Fibroblast of skin of abdomen (primary cell): ENCODE data around the gene TLE1.

Experiments used
- DNase-seq: peaks from one replicate; pipeline ENCODE4 v3.0.0-alpha.2; 2013

Gene TLE1

DNA sequence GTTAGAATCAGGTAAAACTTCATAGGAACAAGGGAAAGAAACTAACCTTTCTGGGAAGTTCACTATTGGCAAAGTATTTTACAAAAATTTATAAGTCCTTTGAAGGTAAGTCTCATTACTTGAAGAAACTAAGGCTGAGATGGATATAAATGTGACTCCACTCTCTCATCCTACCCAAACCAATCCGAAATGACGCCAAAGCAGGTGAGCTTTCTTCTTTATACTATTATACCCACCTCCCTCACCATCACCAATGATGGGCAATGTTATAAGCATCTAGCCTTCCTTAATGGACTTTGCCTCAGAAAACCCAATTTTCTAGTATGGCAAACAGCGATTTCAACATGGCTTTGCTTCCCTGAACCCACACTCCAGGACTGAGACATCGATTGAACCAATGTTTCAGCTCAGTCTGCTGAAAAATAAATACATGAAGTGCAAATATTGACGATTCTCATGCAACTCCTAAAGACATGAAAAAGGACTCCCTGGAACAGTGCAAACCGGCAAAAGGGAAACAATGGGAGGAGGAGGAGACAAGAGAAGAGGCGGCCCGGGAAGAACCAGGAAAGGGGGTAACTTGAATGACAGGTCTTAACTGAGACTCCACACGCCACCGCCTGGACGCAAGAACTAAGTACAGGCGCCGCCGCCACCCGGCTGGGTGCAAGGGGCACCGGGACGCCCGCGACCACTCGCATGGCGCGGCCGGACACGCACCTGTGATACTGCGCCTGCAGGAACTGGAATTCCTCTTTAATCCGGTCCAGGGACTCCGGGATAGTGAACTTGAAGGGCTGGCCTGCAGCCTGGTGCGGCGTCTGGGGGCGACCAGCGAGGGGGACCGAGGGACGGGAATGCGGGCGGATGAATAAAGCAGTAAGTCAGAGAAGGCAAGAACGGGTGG is 2.5 kb downstream of the TLE1 start:
- peak; percentile 79 for DNase-seq

DNA sequence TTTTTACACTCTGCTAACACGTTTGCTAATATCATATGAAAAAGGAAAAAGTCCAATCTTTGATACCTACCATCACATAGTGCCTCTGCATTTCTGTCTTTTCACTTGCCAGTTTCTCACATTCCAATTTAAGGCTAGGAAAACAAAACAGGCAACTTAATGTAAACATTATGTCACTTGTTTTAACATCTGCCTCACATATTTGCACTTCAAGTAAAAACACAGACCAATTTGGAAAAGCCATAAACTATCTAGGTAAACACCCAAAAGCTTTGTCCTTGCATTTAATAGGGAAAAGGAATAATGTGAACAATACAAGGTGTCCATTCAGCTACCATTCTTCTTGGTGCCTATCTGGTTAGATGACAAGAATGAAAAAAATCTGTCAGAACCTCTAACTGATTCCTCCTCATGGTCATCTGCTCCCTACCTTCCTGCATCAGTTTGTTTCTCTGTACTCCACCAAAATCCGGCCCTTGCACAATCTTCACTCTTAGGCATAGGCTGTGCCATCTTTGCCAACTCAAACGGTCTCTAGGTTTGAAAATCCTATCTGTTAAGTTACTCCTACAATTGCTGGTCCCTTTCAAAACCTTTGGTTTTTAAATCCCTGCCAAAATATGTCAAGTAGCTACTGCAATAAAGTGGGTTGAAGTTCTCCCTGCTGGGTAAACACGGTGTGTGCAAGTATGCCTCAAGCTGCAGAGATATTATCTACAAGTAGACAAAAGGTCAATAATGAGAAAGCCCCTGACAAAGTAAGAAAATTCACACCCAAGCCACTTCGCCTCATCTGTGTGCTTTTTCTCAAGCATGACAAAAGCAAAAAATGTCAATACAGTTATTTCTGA is 3.4 kb downstream of the TLE1 start:
- peak; percentile 32 for DNase-seq

DNA sequence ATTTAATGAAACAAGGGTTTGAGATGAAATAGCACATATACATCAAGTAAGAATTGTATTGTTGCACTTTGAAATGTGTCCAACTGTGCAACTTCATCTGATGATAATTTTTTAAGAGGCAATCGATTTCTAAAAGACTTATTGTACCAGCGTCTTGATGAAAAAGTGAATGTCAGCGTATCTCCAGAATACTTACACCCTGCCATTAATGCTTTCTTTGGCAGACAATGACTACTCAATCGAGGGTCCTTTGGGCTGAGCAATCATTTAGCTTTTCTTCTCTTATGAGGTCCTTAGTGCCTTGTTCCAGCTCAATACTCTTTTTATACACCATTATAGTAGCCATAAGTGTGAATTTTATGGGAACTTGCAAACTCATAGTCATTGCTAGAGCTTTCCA is 4.7 kb downstream of the TLE1 start:
- DNase-seq: no peak

DNA sequence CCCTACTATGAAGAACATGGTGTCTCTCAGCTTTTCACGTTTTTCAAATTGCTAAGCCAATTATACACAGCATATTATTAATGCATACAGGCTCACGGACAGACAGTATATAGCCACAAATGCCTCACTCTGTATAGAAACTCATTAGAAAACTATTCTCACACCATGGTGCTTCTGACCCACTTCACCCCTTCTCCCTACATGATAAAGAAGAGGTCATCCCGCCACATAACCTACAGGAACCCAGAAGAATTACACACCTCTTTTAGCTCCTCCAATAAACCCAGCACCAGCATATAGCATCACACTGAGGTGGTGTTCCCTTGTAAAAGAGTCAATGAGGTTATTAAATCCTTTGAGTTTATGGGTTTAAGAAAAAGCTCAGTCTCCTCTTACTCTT is 5.6 kb downstream of the TLE1 start:
- DNase-seq: no peak

DNA sequence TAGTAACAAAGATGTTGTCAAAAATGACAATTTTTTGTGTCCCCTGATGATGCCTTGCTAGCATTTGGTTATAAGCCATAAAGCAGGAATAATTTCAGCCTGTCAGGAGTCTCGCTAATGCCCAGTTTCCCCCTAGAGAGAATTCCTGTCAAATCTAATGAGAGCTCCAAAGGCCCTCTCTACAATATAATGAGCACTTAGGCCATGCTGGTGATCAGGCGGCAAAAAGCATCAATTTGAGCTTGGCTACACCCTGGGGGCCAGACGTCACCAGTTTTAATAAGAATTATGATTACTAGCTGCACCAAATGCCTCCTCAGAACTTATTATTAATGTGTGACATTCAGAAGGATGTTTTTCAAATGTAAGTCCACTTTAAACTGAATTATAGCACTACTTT is 6.1 kb downstream of the TLE1 start:
- DNase-seq: no peak

DNA sequence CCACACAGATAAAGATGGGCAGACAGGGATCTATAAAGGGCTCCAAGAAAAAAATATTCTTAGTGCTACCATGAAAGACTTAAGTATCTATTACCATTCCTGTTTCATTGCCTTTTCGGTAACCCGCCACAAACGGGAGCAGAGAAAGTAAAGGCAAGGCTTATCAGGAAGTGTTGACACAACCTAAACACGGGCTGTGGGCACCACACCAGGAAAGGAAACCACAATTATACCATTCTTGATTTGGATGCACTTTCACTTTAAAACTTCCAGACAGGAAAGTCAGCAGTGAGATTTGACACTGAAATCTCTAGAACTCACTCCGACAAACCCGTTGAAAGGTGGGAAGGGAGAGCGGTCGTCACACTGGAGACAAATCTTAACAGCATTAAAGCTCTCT is 6.5 kb downstream of the TLE1 start:
- no peak for DNase-seq

DNA sequence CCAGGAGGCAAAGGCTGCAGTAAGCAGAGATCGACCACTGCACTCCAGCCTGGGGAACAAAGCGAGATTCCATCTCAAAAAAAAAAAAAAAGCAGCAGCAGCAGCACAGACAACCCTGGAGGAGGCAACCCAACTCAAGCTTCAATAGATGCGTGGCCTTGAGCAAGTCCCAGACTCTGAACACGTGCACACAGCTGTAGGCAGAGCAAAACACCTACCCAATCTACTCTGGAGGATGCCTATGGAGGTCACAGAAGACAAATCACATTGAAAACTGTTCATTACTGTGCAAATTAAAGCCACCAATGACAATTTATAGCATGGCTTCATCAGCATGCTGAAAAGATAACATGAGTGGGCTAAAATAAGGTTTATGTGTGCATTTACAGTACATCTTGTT is 7.2 kb downstream of the TLE1 start:
- DNase-seq: no peak

DNA sequence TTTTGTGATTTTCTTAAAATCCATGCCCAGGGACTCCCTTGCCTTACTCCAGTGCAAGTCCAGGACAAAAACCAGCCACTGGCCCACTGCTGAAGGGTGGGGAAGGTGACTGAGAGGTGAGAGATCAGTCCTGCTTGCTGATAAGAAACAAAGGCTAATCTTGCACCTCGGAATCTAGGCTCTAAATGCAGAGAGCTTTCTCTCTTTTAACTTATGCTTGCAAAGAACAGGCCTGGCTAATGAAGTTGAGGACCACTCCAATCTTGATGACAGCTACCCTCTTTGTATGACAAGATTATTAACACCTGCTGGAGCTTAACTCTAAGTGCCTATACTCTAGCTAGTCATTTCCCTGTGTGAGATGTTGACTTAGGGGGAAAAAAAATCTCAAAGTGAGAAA is 8.8 kb downstream of the TLE1 start:
- DNase-seq: no peak

DNA sequence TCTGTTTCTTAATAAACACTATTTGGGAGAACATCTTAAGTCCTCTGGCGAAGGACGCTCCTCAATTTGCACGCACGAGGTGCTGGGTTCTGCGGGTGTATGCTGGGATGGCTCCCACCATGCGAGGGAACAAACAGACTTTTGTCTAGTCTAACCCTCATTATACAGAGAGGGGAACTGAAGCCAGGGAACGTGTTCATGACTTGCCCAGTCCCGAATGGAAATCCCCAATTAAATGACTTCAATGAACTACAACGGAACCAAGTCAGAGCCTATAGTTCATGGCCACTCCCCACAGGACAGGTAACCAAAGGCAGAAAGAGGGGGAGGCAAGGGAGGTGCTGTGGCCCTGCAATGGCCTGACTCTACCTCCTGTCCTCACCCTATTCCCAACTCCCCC is 9.3 kb downstream of the TLE1 start:
- no peak for DNase-seq

DNA sequence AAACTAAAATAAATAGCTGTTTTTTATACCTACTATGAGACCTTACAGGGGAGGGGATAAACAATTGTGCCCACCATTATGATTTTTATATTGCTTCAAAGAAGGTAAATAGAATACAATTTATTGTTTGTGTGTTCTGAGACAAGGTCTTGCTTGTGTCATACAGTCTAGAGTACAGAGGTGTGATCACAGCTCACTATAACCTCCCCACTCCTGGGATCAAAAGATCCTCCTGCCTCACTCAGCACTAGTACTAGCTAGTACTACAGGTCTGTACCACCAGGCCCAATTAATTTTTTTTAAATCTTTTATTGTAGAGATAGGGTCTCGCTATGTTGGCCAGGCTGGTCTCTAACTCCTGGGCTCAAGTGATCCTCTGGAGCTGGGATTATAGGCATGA is 11.3 kb downstream of the TLE1 start:
- DNase-seq: no peak

DNA sequence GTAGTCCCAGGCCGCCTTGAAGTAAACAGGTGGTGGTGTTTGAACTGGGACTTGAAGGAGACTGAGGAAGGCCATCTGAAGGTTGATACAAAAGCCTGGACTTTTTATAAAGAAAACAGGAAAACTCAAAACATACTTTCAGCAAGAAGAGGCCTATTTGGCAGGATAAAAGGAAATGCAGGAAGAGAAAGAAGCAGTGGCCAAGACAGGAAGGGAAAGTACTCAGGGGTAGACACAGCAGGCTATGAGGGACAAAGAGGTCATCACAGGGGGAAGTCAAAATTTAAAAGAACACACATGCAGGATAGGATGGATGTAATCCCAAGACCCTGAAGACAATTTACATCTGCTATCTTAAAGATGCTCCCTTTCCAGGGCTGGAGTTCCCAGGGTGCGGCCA is 13.0 kb downstream of the TLE1 start:
- no peak for DNase-seq

DNA sequence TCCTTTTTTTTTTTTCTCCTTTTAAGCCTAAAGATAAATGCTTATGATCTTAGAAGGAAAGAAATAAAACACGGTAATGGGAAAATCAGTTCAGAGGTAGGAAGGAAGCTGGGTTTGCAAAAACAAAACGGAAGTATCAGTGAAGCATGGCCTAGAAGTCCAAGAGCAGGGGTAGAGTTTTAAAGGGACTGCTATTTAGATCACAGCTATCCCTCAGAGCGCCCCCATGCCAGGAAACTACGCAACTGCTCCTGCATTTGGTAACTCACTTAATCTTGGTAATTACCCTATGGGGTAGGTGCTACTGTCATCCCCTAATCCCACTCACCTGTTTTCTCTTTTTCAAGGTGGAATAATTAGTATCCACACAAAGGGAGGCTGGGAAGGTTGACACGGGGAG is 16.0 kb downstream of the TLE1 start:
- DNase-seq: no peak

DNA sequence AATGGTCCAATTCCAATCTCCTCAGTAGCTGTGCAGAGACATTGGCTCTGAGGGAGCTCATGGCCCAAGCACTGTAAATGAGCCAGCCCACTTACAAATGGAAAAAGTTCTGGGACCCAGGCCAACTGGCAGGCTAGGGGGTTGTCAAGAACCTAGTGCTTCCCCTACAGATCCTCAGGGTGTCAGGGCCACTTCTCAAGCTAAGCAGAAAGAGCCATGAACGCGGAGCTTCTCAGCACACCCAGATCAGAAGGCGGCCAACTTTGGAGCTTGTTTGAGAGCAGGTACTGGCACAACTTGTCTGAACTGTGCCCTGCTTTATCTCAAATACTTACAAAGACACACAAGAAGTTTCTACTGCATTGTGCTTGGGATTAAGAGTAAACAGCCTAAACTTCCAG is 17.5 kb downstream of the TLE1 start:
- DNase-seq: peak; percentile 50

DNA sequence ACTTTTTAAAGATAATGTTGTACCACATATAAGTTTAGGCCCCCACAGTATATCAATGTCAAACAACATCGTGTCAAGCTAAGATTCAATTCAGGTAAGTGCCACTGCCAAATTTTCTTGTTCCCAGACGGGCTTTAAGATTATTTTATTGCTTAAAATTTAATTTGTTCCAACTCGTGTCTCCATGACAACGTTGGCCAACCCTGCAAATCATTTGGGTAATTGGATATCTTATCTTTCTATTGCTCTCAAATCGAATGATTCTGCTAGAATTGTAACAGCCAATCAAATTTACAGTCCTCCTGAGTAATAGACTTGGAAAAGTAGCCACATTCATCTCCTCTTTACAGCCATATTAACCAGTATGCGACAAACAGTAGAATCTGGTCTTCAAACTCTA is 19.5 kb downstream of the TLE1 start:
- no peak for DNase-seq

DNA sequence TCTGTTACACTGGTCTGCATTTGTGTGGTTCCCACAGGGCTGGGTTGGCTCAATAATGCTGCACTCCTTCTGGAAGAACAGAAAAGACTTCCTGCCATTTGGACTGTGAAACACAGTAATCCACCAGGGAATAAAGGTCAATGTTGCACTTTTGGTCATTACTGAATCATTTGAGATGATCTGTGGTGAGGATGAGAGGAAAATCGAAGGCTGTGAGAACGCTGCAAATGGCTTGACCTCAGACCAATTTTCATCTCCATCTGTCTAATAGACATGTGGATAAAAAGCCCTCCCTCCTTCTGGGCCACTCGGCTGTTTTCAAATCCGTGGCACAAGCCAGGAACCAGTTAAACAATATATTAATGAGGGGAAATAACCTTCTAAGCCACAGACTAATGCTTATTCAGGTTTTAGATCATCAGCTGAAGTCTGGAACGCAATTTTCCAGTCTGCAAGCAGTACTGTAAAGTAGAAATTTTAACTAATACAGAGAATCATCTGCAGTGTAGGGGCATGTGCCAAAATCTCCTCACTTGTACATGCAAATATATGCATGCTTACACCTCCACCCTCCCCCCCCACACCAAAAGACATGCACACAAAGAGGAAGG is 20.2 kb downstream of the TLE1 start:
- no peak for DNase-seq

DNA sequence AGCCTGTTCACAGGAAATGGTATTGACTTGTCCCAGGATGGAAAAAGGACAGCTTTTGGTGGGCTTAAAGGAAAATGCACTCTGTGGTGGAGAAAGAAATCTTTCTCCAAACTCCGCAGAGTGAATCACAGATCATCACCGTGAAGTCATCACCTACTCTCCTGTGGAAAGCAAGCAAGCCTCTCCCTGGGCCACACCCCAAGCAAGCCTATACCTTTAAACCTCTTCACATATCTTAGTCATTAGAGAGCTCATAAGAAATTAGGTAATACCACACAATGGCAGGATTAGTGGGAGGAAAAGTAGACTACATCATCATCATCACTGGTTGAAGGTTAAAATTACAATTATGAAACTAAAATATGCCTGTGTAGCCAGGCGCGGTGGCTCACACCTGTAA is 23.2 kb downstream of the TLE1 start:
- no peak for DNase-seq

DNA sequence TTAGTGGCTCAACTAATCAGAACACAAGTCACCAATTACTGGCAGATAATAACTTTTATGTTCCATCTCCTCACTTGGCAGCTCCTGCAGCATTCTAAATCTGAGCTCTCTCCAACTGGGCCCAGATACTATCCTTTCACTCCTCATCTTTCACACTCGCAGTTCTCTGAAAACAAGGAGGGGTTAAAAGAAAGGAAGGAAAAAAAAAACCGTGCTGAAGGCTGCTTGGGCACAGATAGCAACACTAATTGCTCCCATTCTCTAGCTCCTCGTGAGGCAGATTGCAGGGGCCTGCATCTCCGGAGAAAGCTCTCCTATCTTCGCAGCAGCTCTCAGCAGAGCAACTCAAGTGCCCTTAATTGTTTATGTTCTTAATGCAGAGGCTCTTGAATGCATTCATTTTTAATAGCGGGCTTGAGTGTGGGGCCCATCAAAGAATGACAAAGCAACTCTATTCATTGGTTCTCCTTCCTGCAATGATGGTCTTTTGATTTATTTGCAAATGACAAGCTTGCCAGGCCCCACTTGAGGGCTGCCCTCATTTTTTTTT is 23.9 kb downstream of the TLE1 start:
- DNase-seq: peak; percentile 4

DNA sequence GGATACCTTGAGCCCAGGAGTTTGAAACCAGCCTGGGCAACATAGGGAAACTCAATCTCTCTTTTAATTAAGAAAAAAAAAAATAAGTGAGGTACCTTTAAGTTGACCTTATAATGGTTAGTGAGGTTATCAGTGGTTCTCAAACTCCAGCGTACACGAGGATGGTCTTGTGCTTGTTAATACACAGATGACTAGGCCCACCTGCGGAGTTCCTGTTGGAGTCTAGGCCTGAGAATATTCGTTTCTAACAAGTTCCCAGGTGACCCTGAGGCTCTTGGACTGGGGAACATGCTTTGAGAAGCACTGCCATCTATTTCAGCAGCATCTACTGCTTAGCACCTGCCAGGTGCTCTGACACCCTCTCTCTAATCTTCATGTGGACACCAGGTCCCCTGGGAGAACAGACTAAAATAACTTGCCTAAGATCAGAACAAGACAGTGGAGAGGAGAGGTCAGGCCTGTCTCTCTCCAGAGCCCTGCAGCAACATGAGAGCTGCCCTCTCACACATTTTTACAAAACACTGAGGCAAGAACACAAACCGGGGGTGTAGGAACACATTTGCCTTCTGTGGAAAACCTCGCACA is 24.6 kb downstream of the TLE1 start:
- no peak for DNase-seq

DNA sequence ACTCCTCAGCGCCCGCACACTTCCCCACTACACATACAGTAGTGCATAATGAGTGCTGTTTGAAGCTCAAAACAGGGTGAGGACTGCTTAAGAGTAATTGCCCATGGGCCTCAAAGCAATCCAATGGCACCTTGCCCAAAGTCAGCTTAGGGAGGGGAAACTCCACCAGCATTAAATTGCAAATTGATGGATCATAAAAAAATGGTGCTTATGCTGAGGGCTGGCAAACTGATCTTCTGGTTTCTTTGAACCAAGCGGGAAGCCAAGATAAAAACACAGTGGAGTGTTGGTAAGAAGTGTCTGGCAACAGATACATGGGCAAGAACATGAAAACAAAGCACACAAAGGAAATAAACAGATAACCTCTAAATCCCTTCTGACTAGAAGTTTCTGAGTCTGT is 28.0 kb downstream of the TLE1 start:
- no peak for DNase-seq

DNA sequence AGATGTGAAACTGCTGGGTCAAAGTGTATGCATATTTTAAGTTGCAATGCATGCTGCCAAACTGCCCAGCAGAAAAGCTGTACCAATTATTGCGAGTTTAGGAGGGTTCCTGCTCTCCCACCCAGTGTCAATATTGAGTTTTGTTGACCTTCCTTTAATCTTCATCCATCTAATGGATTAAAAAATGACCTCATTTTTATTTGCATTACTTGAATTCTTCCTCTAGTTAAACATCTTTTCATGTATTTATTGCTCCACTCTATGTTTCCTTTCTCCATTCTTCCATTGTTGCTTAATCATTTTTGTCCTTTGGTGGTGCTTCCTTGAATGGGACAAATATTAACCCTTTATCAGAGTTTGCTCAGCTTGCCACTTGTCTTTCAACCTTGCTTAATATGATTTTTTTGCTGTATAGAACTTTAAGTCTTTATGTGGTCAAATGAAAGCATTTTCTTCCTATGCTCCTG is 32.4 kb downstream of the TLE1 start:
- DNase-seq: no peak

DNA sequence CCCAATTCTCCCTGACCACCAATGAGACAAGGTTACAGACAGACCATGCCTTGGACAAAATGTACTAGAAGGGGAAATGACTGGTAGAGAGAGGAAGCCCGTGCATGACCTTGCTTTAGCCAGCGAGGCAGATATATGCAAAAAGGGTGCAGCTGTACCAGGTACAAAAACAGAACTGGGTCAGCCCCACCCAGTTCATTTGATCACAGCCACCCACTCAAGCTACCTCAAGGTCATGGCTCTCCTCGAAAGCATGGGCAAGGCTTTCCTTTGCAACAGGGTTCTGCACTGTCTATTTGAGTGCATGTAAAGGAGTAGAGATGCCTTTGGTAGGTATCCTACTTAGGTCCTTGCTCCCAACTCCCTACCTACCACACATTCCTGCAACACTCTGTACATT is 33.3 kb downstream of the TLE1 start:
- no peak for DNase-seq

DNA sequence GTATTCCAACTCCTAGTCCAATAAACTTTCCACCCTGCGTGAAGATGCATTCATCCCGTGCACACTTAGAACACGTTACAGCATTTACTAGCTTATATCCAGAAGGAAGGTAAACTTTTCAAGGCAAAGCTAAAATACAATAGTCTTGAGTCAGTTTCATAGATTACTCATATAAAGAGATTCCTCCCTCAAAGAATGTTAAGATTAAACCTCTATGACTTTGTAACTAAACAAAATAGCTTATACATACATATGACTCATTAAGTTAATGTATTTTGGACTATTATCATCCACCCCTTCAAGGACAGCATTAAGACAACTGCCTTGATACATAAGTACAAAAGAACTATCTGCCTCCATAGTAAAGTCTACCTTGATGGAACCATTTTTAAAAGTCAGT is 36.1 kb downstream of the TLE1 start:
- peak; percentile 47 for DNase-seq
